D721Med (cell line): ENCODE data around the gene KCNIP4.

Experiments used
- DNase-seq: peaks from one replicate; pipeline ENCODE4 v3.0.0; 2011; ENCODE audit warnings: low spot score; ENCODE audit not compliant: insufficient read length
- FAIRE-seq: peaks from 2 replicates; lab custom pipeline; 2011; peaks lifted over from hg19 to GRCh38; lab: Jason Lieb, UNC
- TF ChIP-seq, protein P1 (sequence below): IDR thresholded peaks from 2 replicates; pipeline ENCODE4 v1.5.1; 2012; ENCODE audit warnings: mild to moderate bottlenecking, control low read depth; ENCODE audit not compliant: insufficient read depth; ENCODE audit errors: missing control alignments

KCNIP4 gene

DNA sequence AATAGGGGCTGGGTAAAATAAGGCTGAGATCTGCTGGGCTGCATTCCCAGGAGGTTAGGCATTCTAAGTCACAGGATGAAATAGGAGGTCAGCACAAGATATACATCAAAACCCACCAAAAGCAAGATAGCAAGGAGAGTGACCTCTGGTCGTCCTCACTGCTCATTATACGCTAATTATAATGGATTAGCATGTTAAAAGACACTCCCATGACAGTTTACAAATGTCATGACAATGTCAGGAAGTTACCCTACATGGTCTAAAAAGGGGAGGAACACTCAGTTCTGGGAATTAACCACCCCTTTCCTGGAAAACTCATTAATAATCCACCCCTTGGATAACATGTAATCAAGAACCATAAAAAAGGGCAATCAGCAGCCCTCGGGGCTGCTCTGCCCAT lies 403.6 kb downstream of the KCNIP4 start:
- FAIRE-seq = no peak

DNA sequence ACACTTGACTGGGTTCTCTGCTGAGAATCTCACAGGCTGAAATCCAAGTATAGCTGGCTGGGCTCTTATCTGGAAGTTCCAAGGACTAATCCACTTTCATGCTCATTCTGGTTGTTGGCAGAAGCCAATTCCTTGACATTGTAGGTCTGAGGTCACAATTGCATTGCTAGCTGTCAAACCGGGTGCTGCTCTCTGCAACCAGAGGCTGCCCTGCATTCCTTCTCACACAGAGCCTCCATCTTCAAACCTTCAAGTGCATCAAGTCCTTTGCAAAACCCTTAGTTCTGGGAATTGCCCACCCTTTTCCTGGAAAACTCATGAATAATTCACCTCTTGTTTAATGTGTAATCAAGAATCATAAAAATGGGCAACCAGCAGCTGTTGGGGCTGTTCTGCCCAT lies 404.2 kb downstream of the KCNIP4 start:
- DNase-seq = no peak

More for the DNA sequence above, 403.6 kb downstream of the KCNIP4 start:
- no peak for DNase-seq
- TF ChIP-seq, protein P1, sequence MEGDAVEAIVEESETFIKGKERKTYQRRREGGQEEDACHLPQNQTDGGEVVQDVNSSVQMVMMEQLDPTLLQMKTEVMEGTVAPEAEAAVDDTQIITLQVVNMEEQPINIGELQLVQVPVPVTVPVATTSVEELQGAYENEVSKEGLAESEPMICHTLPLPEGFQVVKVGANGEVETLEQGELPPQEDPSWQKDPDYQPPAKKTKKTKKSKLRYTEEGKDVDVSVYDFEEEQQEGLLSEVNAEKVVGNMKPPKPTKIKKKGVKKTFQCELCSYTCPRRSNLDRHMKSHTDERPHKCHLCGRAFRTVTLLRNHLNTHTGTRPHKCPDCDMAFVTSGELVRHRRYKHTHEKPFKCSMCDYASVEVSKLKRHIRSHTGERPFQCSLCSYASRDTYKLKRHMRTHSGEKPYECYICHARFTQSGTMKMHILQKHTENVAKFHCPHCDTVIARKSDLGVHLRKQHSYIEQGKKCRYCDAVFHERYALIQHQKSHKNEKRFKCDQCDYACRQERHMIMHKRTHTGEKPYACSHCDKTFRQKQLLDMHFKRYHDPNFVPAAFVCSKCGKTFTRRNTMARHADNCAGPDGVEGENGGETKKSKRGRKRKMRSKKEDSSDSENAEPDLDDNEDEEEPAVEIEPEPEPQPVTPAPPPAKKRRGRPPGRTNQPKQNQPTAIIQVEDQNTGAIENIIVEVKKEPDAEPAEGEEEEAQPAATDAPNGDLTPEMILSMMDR = no peak

DNA sequence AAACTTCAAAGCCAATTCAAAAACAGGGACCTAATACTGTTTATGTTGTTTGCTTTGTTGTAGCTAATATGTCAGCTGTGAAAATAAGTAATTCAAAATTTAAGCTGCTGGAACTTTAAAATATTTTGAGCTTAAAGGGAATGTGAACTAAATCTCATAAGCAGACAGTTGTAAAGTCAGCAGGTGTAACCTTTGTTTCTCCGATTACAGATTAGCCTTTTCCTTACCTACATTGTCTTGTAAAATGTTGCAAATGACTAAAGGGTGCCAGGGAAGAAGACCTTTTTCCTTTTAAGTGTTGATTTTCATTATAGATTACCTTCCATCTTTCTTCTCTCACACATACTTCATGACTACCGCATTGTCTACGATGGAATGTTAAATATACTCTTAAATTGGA lies 405.1 kb downstream of the KCNIP4 start:
- TF ChIP-seq, protein P1 = no peak
- no peak for DNase-seq
- FAIRE-seq = no peak

More for the DNA sequence above, 404.2 kb downstream of the KCNIP4 start:
- no peak for FAIRE-seq
- TF ChIP-seq, protein P1 = no peak

DNA sequence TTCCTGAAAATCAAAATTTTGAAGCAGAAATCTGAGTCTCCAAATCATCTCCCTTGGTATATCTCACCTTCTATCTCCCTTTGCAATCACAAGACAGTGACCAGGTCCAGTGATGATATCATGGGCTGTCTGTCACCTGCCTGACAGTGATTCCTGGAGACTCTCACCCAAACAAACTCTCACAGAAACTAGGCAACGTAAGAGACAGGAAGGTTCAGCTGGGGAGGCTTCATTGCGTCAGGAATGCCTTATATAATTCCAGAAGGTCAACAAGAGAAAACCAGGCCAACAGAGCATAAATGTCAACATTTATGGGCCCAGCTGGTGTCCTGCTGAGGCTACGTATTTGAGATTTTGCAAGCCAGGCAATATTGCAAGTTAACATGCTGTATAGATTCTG lies 412.7 kb downstream of the KCNIP4 start:
- TF ChIP-seq, protein P1 = no peak
- no peak for FAIRE-seq
- no peak for DNase-seq

DNA sequence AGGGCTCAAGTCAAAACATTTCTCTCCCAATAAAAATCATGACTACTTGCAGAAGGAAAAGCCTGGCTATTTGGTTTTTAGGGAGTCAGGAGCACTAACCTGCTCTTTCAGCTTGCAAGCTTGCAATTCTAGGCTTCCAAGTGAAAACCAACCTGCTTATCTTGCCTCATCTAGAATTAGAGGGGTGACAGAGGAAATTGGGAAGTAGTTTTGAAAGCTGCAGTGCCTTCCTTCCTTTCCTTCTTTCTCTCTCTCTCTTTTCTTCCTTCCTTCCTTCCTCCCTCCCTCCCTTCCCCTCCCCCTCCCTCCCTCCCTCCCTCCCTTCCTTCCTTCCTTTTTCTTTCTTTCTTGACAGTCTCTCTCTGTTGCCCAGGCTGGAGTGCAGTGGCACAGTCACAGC lies 417.5 kb downstream of the KCNIP4 start:
- FAIRE-seq (no peak), DNase-seq (no peak)
- TF ChIP-seq, protein P1 = no peak

DNA sequence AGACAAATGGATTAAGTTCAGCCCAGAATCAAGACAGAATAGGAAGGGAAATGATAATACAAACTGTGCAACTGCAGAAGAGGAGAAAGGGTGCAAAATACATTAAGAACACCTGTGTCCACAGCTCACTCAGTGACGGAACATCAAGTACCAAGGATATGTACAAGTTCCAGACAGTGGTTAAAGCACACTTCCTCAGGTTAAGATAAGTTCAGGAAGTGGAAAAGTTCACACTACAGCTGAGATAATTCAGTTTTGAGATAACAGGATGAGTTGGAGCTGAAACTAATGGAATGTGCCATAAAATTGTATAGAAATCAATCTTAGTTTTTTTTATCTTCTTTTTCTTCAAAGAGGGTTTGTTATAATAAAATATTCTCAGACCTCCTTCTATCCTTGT lies 419.4 kb downstream of the KCNIP4 start:
- no peak for DNase-seq
- FAIRE-seq = no peak

DNA sequence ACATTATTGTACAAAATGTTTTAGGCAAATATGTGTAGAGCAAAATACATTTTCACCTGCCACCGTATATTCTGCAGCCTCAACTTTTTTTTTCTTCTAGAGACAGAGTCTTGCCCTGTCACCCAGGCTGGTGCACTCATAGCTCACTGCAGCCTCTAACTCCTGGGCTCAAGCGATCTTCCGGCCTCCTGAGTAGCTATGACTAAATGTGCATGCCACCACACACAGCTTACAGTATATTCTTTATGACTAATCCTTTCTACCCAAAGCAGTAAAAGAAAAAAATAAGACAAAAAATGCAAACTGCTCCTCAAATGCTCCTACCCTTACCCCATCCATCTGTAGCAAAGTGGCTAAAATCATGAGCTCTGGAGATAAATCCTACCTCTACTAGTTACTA lies 426.3 kb downstream of the KCNIP4 start:
- no peak for DNase-seq
- no peak for FAIRE-seq
- TF ChIP-seq, protein P1 = no peak

More for the DNA sequence above, 419.4 kb downstream of the KCNIP4 start:
- TF ChIP-seq, protein P1 = no peak
